GM12878 (cell line): ENCODE results near the gene TUBB.

Experiments used
- BCL11A ChIP-seq: IDR thresholded peaks from 2 replicates; pipeline ENCODE4 v1.6.1; 2011; ENCODE audit warnings: low read depth, low read length
- CREM ChIP-seq: IDR thresholded peaks from 2 replicates; pipeline ENCODE4 v1.6.1; 2014; ENCODE audit warnings: antibody characterized with exemption, low read depth
- CTCF ChIP-seq, 3 experiments: IDR thresholded peaks in 2 of 3; conservative IDR thresholded peaks in 1 of 3; 2 replicates each; pipeline ENCODE4 v1.5.1; 2011; ENCODE audit warnings: low read depth in 3 of 3, low read length in 3 of 3, mild to moderate bottlenecking in 3 of 3, control low read depth in 2 of 3, moderate library complexity in 2 of 3, inconsistent platforms in 1 of 3, mixed read lengths in 1 of 3; ENCODE audit not compliant: control insufficient read depth in 2 of 3, insufficient read depth in 1 of 3; ENCODE audit errors: extremely low read depth in 1 of 3
- EZH2 ChIP-seq: IDR thresholded peaks from 2 replicates; pipeline ENCODE4 v1.6.1; 2012; ENCODE audit warnings: low read depth, mild to moderate bottlenecking, control low read depth, inconsistent platforms, low read length, borderline replicate concordance; ENCODE audit not compliant: control insufficient read depth
- NBN ChIP-seq: fragments of 450-650 bp; IDR thresholded peaks from 2 replicates; pipeline ENCODE4 v1.6.1; 2016
- SMC3 ChIP-seq: IDR thresholded peaks from 2 replicates; pipeline ENCODE4 v1.6.1; 2011; ENCODE audit warnings: low read length, improper control_type of control experiment, borderline replicate concordance
- TARDBP ChIP-seq: IDR thresholded peaks from 2 replicates; pipeline ENCODE4 v1.6.1; 2016; ENCODE audit warnings: borderline replicate concordance
- USF2 ChIP-seq: IDR thresholded peaks from 2 replicates; pipeline ENCODE4 v1.6.1; 2011; ENCODE audit warnings: low read depth, low read length, improper control_type of control experiment, borderline replicate concordance

- TF ChIP-seq CTCF (IDR thresholded peaks at IDR 0.05 in 2 of 3, conservative IDR thresholded peaks at IDR 0.05 in 1 of 3; ENCODE audit: control insufficient read depth in 2 of 3, extremely low read depth in 1 of 3, insufficient read depth in 1 of 3, low read depth in 3 of 3, low read length in 3 of 3) (no peak), SMC3 (no peak), EZH2 (no peak), CREM (no peak), BCL11A (no peak), NBN (0 out of 2 replicates have a peak, but pooled peaks have one; percentile 87), TARDBP (no peak), USF2 (no peak)
Measured at GRCh38 chr6:30690403-30691207, 29.5 kb upstream of the TUBB start, which contains the start of gene NRM.
